Measurements from ENCODE around the gene KCNK5. TPM values are rescaled to one million over a fixed set of nuclear protein-coding genes. Genes with fewer than 3 reads are reported as not detected.

The KCNK5 gene
- total and polyA plus RNA-seq, 2 experiments from 2014 or later = 6.6 to 11.4 TPM

GRCh38 chr6:39166912-39167290, 62.4 kb downstream of the KCNK5 start:
- Histone ChIP-seq H3K4me2 (no peak overlapping the region), H3K9me3 (ENCODE audit: low read depth) (no peaks in the 10 kb centered on the region), H3K4me1 (ENCODE audit: insufficient read depth) (no peaks in the 10 kb centered on the region), H3K36me3 (replicated peaks; ENCODE audit: insufficient read depth, low read depth) (no peaks in the 10 kb centered on the region), H4K20me1 (ENCODE audit: insufficient read depth, poor library complexity, severe bottlenecking) (no peaks in the 10 kb centered on the region), H3K27me3 (no peaks in the 10 kb centered on the region), H3K4me3 (no peak overlapping the region), H3K79me2 (no peaks in the 10 kb centered on the region), H3K27ac (no peak overlapping the region), H2AFZ (no peak overlapping the region), H3K9me2 (replicated peaks; ENCODE audit: insufficient read depth) (no peaks in the 10 kb centered on the region)
- TF ChIP-seq EZH2 (IDR thresholded peaks at IDR 0.05; ENCODE audit: borderline replicate concordance) = no peak
- no peak for TF ChIP-seq CTCF (IDR thresholded peaks at IDR 0.05; ENCODE audit: poor library complexity)
- TF ChIP-seq EZH2phosphoT487 (IDR thresholded peaks at IDR 0.05; ENCODE audit: low read depth, severe bottlenecking, unreplicated experiment) = no peak
- WGBS (ENCODE audit: low lambda C conversion rate, missing lambda C conversion rate) = 61% methylated on average over 5 of the region's 5 CpGs
- DNase-seq (ENCODE audit: low spot score) = no peak

GRCh38 chr6:39166189-39166911, 62.9 kb downstream of the KCNK5 start:
- no peaks in the 10 kb centered on the region for H3K9me2 ChIP-seq (replicated peaks; ENCODE audit: insufficient read depth)
- peak; percentile 89 for DNase-seq (ENCODE audit: low spot score)
- no peaks in the 10 kb centered on the region for H3K79me2 ChIP-seq
- 31% methylated on average over 19 of the region's 20 CpGs for WGBS (ENCODE audit: low lambda C conversion rate, missing lambda C conversion rate)
- no peaks in the 10 kb centered on the region for H3K4me1 ChIP-seq (ENCODE audit: insufficient read depth)
- no peak overlapping the region for H2AFZ ChIP-seq
- no peaks in the 10 kb centered on the region for H3K9me3 ChIP-seq (ENCODE audit: low read depth)
- no peak overlapping the region for H3K27ac ChIP-seq
- H4K20me1 ChIP-seq (ENCODE audit: insufficient read depth, poor library complexity, severe bottlenecking) = no peaks in the 10 kb centered on the region
- TF ChIP-seq CTCF (IDR thresholded peaks at IDR 0.05; ENCODE audit: poor library complexity) = peak; percentile 91
- no peak for TF ChIP-seq EZH2phosphoT487 (IDR thresholded peaks at IDR 0.05; ENCODE audit: low read depth, severe bottlenecking, unreplicated experiment)
- H3K4me2 ChIP-seq = no peak overlapping the region
- no peaks in the 10 kb centered on the region for H3K27me3 ChIP-seq
- H3K4me3 ChIP-seq = no peak overlapping the region
- no peaks in the 10 kb centered on the region for H3K36me3 ChIP-seq (replicated peaks; ENCODE audit: insufficient read depth, low read depth)

GRCh38 chr6:39157511-39157910, 71.8 kb downstream of the KCNK5 start:
- TF ChIP-seq EZH2 (IDR thresholded peaks at IDR 0.05; ENCODE audit: borderline replicate concordance) (no peak), EZH2phosphoT487 (IDR thresholded peaks at IDR 0.05; ENCODE audit: low read depth, severe bottlenecking, unreplicated experiment) (no peak), CTCF (IDR thresholded peaks at IDR 0.05; ENCODE audit: poor library complexity) (no peak)
- Histone ChIP-seq H3K79me2 (no peaks in the 10 kb centered on the region), H2AFZ (no peak overlapping the region), H3K36me3 (replicated peaks; ENCODE audit: insufficient read depth, low read depth) (no peaks in the 10 kb centered on the region), H3K27ac (no peak overlapping the region), H4K20me1 (ENCODE audit: insufficient read depth, poor library complexity, severe bottlenecking) (no peaks in the 10 kb centered on the region), H3K4me3 (no peak overlapping the region), H3K9me2 (replicated peaks; ENCODE audit: insufficient read depth) (no peaks in the 10 kb centered on the region), H3K9me3 (ENCODE audit: low read depth) (no peaks in the 10 kb centered on the region), H3K27me3 (no peaks in the 10 kb centered on the region), H3K4me1 (ENCODE audit: insufficient read depth) (no peaks in the 10 kb centered on the region), H3K4me2 (no peak overlapping the region)
- no peak for DNase-seq (ENCODE audit: low spot score)
- 70% methylated on average over 3 of the region's 3 CpGs for WGBS (ENCODE audit: low lambda C conversion rate, missing lambda C conversion rate)
